MM.1S (cell line): ENCODE results near the gene GALC.
A peak's percentile ranks its signal among the peaks of the same experiment; 100 is the strongest.

Experiments
- DNase-seq: peaks from one replicate; pipeline ENCODE4 v3.0.0-alpha.2; 2015
- H2AFZ ChIP-seq: fragments of 300-600 bp; sonication (generic); 2 replicates; pipeline ENCODE4 v1.6.0; 2016; ENCODE audit warnings: antibody characterized with exemption, low read length
- H3F3A ChIP-seq: fragments of 300-600 bp; sonication (generic); 2 replicates; pipeline ENCODE4 v1.6.1; 2016; ENCODE audit warnings: mild to moderate bottlenecking, antibody characterized with exemption, low read length, moderate library complexity, mixed read lengths; ENCODE audit not compliant: insufficient read depth
- H3K27ac ChIP-seq: fragments of 300-600 bp; sonication (generic); 2 replicates; pipeline ENCODE4 v1.5.1; 2016; ENCODE audit warnings: mild to moderate bottlenecking, low read length
- H3K27me3 ChIP-seq: fragments of 300-600 bp; sonication (generic); replicated peaks from 2 replicates; pipeline ENCODE4 v1.6.0; 2016; ENCODE audit warnings: low read length; ENCODE audit not compliant: insufficient read depth
- H3K36me3 ChIP-seq: fragments of 300-600 bp; sonication (generic); replicated peaks from 2 replicates; pipeline ENCODE4 v1.6.1; 2016; ENCODE audit warnings: mild to moderate bottlenecking, low read length, mixed read lengths; ENCODE audit not compliant: insufficient read depth
- H3K4me1 ChIP-seq: fragments of 300-600 bp; sonication (generic); 2 replicates; pipeline ENCODE4 v1.6.1; 2016; ENCODE audit warnings: low read length, mixed read lengths
- H3K4me2 ChIP-seq: fragments of 300-600 bp; sonication (generic); 2 replicates; pipeline ENCODE4 v1.6.0; 2016; ENCODE audit warnings: low read depth, low read length
- H3K4me3 ChIP-seq: fragments of 300-600 bp; sonication (generic); 2 replicates; pipeline ENCODE4 v1.5.1; 2016; ENCODE audit warnings: low read length, mixed read lengths
- H3K79me2 ChIP-seq: fragments of 300-600 bp; sonication (generic); 2 replicates; pipeline ENCODE4 v1.6.1; 2016; ENCODE audit warnings: mixed run types, low read length, mixed read lengths
- H3K9ac ChIP-seq: fragments of 300-600 bp; sonication (generic); 2 replicates; pipeline ENCODE4 v1.6.1; 2016; ENCODE audit warnings: low read length, mixed read lengths
- H3K9me2 ChIP-seq: fragments of 300-600 bp; sonication (generic); replicated peaks from 2 replicates; pipeline ENCODE4 v1.6.1; 2016; ENCODE audit warnings: mild to moderate bottlenecking, low read length, mixed read lengths; ENCODE audit not compliant: insufficient read depth
- H3K9me3 ChIP-seq: fragments of 300-600 bp; sonication (generic); replicated peaks from 2 replicates; pipeline ENCODE4 v1.6.1; 2016; ENCODE audit warnings: mild to moderate bottlenecking, low read length, mixed read lengths; ENCODE audit not compliant: insufficient read depth
- H4K20me1 ChIP-seq: fragments of 300-600 bp; sonication (generic); 2 replicates; pipeline ENCODE4 v1.6.1; 2016; ENCODE audit warnings: mild to moderate bottlenecking, low read length, moderate library complexity, mixed read lengths; ENCODE audit not compliant: insufficient read depth
- EZH2 ChIP-seq: fragments of 300-600 bp; sonication (generic); optimal IDR thresholded peaks from 2 replicates; pipeline ENCODE3; 2017; ENCODE audit warnings: low read depth, mild to moderate bottlenecking, antibody characterized with exemption, low read length, mixed read lengths
- EZH2phosphoT487 ChIP-seq: fragments of 300-600 bp; sonication (generic); IDR thresholded peaks from 2 replicates; pipeline ENCODE4 v1.6.1; 2018; ENCODE audit warnings: antibody characterized with exemption, low read length
- TF ChIP-seq, protein P1 (sequence below): fragments of 300-600 bp; sonication (generic); IDR thresholded peaks from 2 replicates; pipeline ENCODE4 v1.5.1; 2016; ENCODE audit warnings: antibody characterized with exemption, low read length, mixed read lengths

The GALC gene

DNA sequence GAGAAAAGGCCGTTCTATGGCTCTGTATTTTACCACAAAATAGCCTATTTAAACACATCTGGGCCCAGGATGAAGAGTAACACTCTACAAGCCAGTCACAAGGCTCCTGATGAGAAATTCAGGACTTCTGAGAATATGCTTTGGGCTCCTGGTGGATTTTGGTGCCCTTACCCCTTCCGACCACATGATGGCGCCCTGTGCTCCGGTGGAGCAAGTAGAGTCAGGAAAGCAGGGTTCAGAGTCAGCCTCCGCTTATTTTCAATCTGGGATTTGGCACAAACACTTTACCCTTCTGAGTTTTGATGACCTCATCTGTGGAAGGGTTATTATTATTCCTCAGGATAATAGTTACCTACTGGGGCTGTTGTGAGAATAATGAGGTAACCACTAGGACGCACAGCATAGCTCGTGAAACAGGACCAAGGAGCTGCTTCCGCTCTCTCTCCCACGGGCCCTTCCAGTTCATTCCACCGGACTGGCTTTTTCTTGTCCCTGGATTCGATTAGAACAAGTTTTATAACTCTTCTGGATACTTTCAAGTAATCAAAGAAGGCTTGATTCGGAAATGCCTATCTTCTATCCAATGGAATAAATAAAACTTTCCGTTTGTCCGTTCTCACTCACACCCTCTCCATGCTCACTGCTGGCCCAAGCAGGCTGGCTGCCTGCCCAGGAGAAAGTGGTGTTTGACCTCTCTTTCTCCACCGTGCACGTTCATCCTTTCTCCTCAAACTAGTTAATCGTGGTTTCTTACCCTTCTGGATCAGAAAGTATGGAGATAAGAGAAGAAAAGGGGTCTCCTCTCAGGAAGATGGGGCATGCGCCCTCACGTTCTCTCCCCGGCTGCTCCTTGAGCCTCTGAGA is 104.6 kb downstream of the GALC start:
- TF ChIP-seq, protein P1, sequence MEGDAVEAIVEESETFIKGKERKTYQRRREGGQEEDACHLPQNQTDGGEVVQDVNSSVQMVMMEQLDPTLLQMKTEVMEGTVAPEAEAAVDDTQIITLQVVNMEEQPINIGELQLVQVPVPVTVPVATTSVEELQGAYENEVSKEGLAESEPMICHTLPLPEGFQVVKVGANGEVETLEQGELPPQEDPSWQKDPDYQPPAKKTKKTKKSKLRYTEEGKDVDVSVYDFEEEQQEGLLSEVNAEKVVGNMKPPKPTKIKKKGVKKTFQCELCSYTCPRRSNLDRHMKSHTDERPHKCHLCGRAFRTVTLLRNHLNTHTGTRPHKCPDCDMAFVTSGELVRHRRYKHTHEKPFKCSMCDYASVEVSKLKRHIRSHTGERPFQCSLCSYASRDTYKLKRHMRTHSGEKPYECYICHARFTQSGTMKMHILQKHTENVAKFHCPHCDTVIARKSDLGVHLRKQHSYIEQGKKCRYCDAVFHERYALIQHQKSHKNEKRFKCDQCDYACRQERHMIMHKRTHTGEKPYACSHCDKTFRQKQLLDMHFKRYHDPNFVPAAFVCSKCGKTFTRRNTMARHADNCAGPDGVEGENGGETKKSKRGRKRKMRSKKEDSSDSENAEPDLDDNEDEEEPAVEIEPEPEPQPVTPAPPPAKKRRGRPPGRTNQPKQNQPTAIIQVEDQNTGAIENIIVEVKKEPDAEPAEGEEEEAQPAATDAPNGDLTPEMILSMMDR = peak; percentile 17
- no peak for TF ChIP-seq EZH2
- Histone ChIP-seq H3K9ac (no peak overlapping the region), H3K79me2 (no peaks in the 10 kb centered on the region), H3K36me3 (no peaks in the 10 kb centered on the region), H3K4me2 (no peak overlapping the region), H2AFZ (no peak overlapping the region), H3K27me3 (no peaks in the 10 kb centered on the region), H4K20me1 (no peaks in the 10 kb centered on the region), H3K4me3 (no peak overlapping the region), H3K27ac (no peak overlapping the region), H3K4me1 (no peaks in the 10 kb centered on the region), H3K9me2 (no peaks in the 10 kb centered on the region), H3K9me3 (no peaks in the 10 kb centered on the region), H3F3A (no peaks in the 10 kb centered on the region)
- no peak for DNase-seq

DNA sequence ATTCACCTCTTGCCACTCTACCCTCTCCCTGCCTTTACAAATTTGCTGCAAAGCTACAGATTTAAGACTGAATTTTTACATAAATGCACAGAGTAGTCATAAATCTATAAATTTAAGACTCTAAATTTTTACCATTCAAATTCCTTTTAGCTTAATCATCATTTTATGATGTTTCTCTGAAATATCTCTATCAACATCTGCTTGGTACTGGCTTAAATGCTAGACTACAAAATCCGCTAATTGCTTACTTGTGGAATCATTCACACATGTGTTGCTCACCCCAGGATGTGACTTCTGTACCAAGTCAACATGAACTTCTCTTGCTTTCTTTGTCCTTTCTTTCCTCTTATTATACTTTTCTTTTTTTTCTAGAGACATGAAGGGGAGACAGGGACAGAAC is 109.2 kb downstream of the GALC start:
- TF ChIP-seq EZH2phosphoT487 = no peak
- TF ChIP-seq EZH2 = no peak
- TF ChIP-seq, protein P1 = no peak

More for the DNA sequence above, 109.2 kb downstream of the GALC start:
- Histone ChIP-seq H3K4me1 (no peaks in the 10 kb centered on the region), H3K9me2 (no peaks in the 10 kb centered on the region), H3K79me2 (no peaks in the 10 kb centered on the region), H3K9ac (no peak overlapping the region), H3K36me3 (no peaks in the 10 kb centered on the region), H3K27ac (no peak overlapping the region), H4K20me1 (no peaks in the 10 kb centered on the region), H2AFZ (no peak overlapping the region), H3F3A (no peaks in the 10 kb centered on the region), H3K4me3 (no peak overlapping the region), H3K4me2 (no peak overlapping the region), H3K27me3 (no peaks in the 10 kb centered on the region), H3K9me3 (no peaks in the 10 kb centered on the region)
- DNase-seq = no peak
